ENCODE results near the gene CCSER1.

Gene CCSER1

GRCh38 chr4:91111556-91111955, 984.4 kb downstream of the CCSER1 start:
- Histone ChIP-seq H3K4me1 (no peaks in the 10 kb centered on the region), H3K9me3 (no peaks in the 10 kb centered on the region), H3K4me3 (ENCODE audit: low read depth, low read length) (no peak overlapping the region), H3K36me3 (no peaks in the 10 kb centered on the region), H3K27me3 (no peaks in the 10 kb centered on the region)
- no peak for DNase-seq
- no peak for TF ChIP-seq CTCF (IDR thresholded peaks at IDR 0.05; ENCODE audit: low read depth, low read length)

- Histone ChIP-seq H3K27me3 (no peaks in the 10 kb centered on the region), H3K36me3 (no peaks in the 10 kb centered on the region), H3K4me3 (ENCODE audit: low read depth, low read length) (no peak overlapping the region), H3K9me3 (no peaks in the 10 kb centered on the region), H3K4me1 (no peaks in the 10 kb centered on the region)
- no peak for DNase-seq
- peak; percentile 75 for TF ChIP-seq CTCF (IDR thresholded peaks at IDR 0.05; ENCODE audit: low read depth, low read length)
Observed at GRCh38 chr4:91113130-91113706, 986.0 kb downstream of the CCSER1 start.

GRCh38 chr4:91114386-91114785, 987.2 kb downstream of the CCSER1 start:
- no peaks in the 10 kb centered on the region for H3K27me3 ChIP-seq
- DNase-seq, result no peak
- H3K36me3 ChIP-seq, result no peaks in the 10 kb centered on the region
- no peak overlapping the region for H3K4me3 ChIP-seq (ENCODE audit: low read depth, low read length)
- TF ChIP-seq CTCF (IDR thresholded peaks at IDR 0.05; ENCODE audit: low read depth, low read length), result no peak
- H3K9me3 ChIP-seq, result no peaks in the 10 kb centered on the region
- no peaks in the 10 kb centered on the region for H3K4me1 ChIP-seq

- no peak for DNase-seq
- Histone ChIP-seq H3K9me3 (no peaks in the 10 kb centered on the region), H3K36me3 (no peaks in the 10 kb centered on the region), H3K27me3 (no peaks in the 10 kb centered on the region), H3K4me3 (ENCODE audit: low read depth, low read length) (no peak overlapping the region), H3K4me1 (no peaks in the 10 kb centered on the region)
- TF ChIP-seq CTCF (IDR thresholded peaks at IDR 0.05; ENCODE audit: low read depth, low read length), result peak; percentile 59
Observed at GRCh38 chr4:91116861-91117260, 989.7 kb downstream of the CCSER1 start.

- Histone ChIP-seq H3K9me3 (no peaks in the 10 kb centered on the region), H3K27me3 (peaks cover 4% of the 10 kb centered on the region), H3K36me3 (no peaks in the 10 kb centered on the region), H3K4me3 (ENCODE audit: low read depth, low read length) (no peak overlapping the region), H3K4me1 (0 out of 2 replicates have a peak, but pooled peaks cover 2% of the 10 kb centered on the region)
- no peak for TF ChIP-seq CTCF (IDR thresholded peaks at IDR 0.05; ENCODE audit: low read depth, low read length)
- no peak for DNase-seq
Observed at GRCh38 chr4:91118597-91118996, 991.4 kb downstream of the CCSER1 start.

GRCh38 chr4:91123742-91124141, 996.5 kb downstream of the CCSER1 start:
- H3K4me3 ChIP-seq (ENCODE audit: low read depth, low read length), result no peak overlapping the region
- no peak for TF ChIP-seq CTCF (IDR thresholded peaks at IDR 0.05; ENCODE audit: low read depth, low read length)
- DNase-seq, result no peak
- H3K27me3 ChIP-seq, result peaks cover 12% of the 10 kb centered on the region
- H3K36me3 ChIP-seq, result no peaks in the 10 kb centered on the region
- H3K9me3 ChIP-seq, result no peaks in the 10 kb centered on the region
- H3K4me1 ChIP-seq, result 0 out of 2 replicates have a peak, but pooled peaks cover 2% of the 10 kb centered on the region

Data from BE2C (cell line).